Ovary (tissue), 3 donors: ENCODE measurements around the gene ASIC2.

ENCODE experiments used
- CTCF ChIP-seq, 3 donors: fragments of 450-650 bp in 2 of 3; fragments of 200-600 bp in 1 of 3; IDR thresholded peaks; one replicate each; pipeline versions ENCODE4 v1.5.1 to v1.8.0; 2016 to 2022; ENCODE audit warnings: antibody characterized with exemption in 3 of 3, mild to moderate bottlenecking in 1 of 3
- POLR2A ChIP-seq: fragments of 450-650 bp; IDR thresholded peaks from one replicate; pipeline ENCODE4 v1.6.1; 2017; ENCODE audit warnings: antibody characterized with exemption, mild to moderate bottlenecking, moderate library complexity
- donor health status: DM: no; HTN: no; CAD: no.

- TF ChIP-seq CTCF (IDR thresholded peaks at IDR 0.05), result no peak
- TF ChIP-seq POLR2A, result no peak
Observed at GRCh38 chr17:33126086-33126485, 167.0 kb downstream of the ASIC2 start.
